NCI-H82 treated with DMSO at 0.1 percent for 48 hours (cell line): ENCODE measurements around the gene TUBA3E.
"Not testable (repeated sequence)": the region's sequence is repeated elsewhere in the genome, so short reads cannot be mapped to it uniquely, and the experiment has no call there.

Experiments
- DNase-seq: peaks from one replicate; lab custom pipeline; 2025; ENCODE audit not compliant: unreplicated experiment; lab: John Stamatoyannopoulos, UW

Gene TUBA3E

DNA sequence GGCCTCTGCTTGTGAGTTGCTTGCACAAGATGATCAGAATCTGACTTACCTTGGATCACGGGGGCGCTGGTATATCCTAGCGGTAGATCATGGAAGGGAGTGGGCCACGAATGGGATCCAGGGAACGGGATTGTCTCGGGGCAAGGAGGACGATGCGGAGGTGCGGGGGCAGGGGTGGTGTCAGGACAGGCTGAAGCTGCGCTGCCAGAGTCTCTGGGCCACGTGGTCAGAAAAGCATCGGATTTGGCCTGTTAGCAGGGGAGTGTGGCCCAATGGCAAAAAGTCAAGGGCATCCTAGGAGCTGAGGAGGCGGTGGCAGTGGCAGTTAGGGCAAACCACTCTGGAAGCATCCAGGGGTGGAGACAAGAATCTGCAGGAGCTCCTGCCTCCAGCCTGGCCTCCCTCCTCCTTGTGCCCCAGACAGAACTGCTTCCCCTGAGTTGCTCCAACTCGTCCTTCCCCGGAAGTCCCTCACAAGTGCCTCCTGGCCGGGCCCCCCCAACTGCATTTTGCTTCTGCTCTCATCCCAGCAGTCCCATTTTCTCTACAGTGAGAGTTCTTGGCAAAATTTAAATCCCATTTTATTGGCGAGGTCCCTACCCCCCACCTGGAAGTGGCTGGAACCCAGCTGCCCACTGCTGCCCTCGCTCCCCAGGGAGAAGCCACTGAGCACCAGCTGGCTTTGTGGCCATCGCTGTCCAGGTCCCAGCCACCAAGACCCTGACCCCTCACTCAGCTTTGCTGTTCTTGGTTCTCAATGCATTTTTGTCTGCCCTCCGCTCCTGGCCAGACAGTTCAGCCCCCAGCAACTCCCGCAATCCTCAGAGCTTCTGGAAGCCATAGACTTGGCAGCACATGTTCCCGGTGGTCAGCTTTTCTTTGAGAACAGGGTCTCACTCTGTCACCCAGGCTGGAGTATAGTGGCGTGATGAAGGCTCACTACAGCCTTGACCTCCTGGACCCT lies 47.8 kb downstream of the TUBA3E start:
- DNase-seq: no peak

DNA sequence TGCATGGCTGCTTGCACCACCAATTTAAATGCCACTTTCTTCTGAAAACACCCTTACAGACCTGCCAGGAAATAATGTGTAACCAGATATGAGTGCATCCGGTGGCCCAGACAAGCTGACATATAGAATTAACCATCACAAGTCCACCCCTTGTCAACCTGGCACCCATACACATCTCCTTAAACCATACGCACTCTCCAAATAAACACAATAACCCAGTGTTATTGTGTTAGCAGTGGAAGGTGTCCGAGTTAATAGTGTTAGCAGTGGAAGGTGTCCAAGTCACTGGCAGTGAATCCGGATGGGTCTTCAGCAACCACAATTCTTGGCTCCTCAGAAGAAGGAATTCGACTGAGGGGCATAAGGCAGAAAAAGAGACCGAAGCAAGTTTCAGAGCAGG lies 49.7 kb downstream of the TUBA3E start:
- not testable (repeated sequence) for DNase-seq

DNA sequence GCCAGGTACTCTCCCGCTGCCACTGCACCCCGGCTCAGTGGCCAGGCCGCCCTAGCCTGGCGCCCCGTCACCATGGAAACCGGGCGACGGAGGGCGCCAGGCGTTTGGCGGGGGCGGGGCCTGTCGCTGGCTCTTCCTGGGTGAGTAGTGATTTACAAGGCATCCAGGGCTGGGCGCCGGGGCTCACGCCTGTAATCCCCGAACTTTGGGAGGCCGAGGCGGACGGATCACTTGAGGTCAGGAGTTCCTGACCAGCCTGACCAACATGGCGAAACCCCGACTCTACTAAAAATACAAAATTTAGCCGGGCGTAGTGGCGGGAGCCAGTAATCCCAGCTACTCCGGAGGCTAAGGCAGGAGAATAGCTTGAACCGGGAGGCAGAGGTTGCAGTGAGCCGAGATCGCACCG lies 53.2 kb downstream of the TUBA3E start, which contains the start of gene CCDC74B:
Gene CCDC74B (minus strand): TSS at position 107 of the 409 bp plus-strand sequence. CDS start 116 bp downstream, outside the sequence.
- DNase-seq: peak; percentile 9

DNA sequence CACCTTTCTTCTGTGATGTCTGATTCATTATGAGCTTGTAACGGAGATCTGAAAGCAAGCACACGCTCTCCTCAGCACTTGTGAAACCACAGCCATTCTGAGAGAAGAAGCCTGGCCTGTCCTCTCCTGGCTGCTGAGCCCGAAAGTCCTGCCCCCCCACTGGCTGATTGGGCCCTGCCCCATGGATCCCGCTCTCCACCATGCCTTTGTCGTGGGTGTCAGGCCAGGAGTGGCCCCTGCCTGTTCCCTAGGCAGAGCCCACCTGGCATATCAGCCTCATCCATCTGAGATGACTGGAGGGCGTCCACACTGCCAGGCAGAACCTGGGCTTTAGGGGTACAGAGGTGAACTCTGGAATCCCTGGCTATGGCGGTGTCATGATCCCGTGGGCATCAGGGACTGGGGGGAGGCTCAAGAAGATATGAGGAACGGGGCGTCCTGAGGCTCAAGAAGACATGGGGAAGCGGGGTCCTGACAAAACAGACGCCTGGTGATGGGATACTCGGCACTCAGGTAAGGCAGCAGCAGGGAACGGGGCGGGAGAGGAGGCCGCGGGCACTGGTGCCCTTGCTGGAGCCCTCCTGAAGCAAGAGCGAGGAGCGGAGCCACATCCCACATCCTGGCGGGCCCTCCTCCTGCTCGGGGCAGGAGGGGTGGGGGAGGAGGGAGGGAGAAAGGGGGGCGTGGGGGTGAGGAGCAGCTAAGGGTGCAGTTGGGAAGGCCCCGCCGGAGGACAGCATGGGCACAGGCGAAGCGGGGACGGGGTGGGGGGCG lies 54.8 kb downstream of the TUBA3E start:
- DNase-seq: not testable (repeated sequence)

DNA sequence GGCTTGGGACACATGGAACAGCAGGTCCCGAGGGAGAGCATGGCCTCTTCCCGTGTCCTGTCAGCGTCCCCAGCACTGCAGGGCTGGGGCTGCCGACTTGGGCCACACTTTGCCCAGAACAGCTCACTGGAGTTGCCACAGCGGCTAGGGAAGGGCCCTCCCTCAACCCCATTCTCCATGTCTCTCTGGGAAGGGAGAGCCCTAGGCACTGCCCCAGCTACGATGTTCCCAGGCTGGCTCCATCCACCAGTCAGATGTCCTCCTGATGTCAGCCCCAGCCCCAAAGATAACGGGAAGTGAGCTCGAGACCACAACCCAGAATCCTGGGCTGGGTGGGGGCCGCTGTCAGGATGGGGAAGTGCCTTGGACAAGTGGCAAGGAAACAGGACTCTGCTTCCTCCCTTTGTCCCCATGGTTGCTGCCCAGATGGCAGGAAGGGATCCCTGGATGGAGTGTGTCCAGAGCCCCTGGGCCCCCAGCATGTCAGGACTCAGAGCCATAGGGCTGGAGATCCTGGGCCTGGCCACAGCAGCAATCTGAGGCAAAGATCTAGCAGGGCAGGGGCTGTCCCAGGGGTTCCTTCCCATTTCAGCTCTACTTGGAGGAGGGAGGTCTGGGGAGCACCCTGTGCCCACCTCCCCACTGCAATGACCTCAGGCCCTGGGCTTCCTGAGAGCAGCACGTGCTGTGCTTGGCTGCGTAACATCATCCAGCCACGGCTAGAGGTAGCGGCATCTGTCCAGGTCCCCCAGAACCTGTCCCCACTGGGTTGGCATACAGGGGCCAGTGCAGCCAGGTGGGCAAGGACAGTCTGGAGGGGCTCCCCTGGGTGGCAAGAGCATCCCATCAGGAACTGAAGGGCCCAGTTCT lies 55.6 kb downstream of the TUBA3E start:
- not testable (repeated sequence) for DNase-seq
